NT2/D1 (cell line): ENCODE results near the gene HOXC6.

Experiments
- SUZ12 ChIP-seq: IDR thresholded peaks from 2 replicates; pipeline ENCODE4 v1.6.1; 2011; ENCODE audit not compliant: insufficient read length, insufficient read depth; ENCODE audit errors: extremely low read depth
- YY1 ChIP-seq: IDR thresholded peaks from 2 replicates; pipeline ENCODE4 v1.6.1; 2011; ENCODE audit not compliant: insufficient read length, insufficient read depth
- ZNF274 ChIP-seq: IDR thresholded peaks from 2 replicates; pipeline ENCODE4 v1.6.1; 2011; ENCODE audit warnings: mild to moderate bottlenecking, low read depth, low read length

GRCh38 chr12:54060975-54061778, 32.9 kb downstream of the HOXC6 start:
- no peak for TF ChIP-seq YY1
- TF ChIP-seq SUZ12, result no peak
- TF ChIP-seq ZNF274, result no peak
